K562 (cell line): ENCODE results near the gene PEDS1. TPM values are rescaled to one million over a fixed set of nuclear protein-coding genes. Genes with fewer than 3 reads are reported as not detected.

Experiments used
- ARID2 ChIP-seq: fragments of 450-650 bp; IDR thresholded peaks from 2 replicates; pipeline ENCODE4 v1.6.1; 2017; ENCODE audit warnings: antibody characterized with exemption, mild to moderate bottlenecking
- EP300 ChIP-seq: IDR thresholded peaks from 2 replicates; pipeline ENCODE4 v1.6.1; 2012; ENCODE audit warnings: low read length, improper control_type of control experiment
- LARP7 ChIP-seq: fragments of 450-650 bp; IDR thresholded peaks from 2 replicates; pipeline ENCODE4 v1.6.1; 2016
- MCM3 ChIP-seq: fragments of 450-650 bp; IDR thresholded peaks from 2 replicates; pipeline ENCODE4 v1.6.1; 2016
- SMAD4 ChIP-seq: fragments of 250-450 bp; sonication (Bioruptor Pico); conservative IDR thresholded peaks from 2 replicates; pipeline ENCODE4 v1.8.0; 2021; ENCODE audit warnings: inconsistent platforms, mild to moderate bottlenecking, moderate library complexity
- SP1 ChIP-seq: sonication (generic); formaldehyde crosslinking; IDR thresholded peaks from 2 replicates; pipeline ENCODE4 v1.8.1; 2022; ENCODE audit warnings: mild to moderate bottlenecking, missing genetic modification reagents
- TAF9B ChIP-seq: fragments of 450-650 bp; IDR thresholded peaks from 2 replicates; pipeline ENCODE4 v1.6.1; 2018; ENCODE audit warnings: mild to moderate bottlenecking; ENCODE audit not compliant: partially characterized antibody
- TFAM ChIP-seq: fragments of 250-450 bp; sonication (Bioruptor Pico); conservative IDR thresholded peaks from 2 replicates; pipeline ENCODE4 v1.5.0; 2021; ENCODE audit warnings: mild to moderate bottlenecking, moderate library complexity
- ZNF766 ChIP-seq: fragments of 200-800 bp; sonication (Bioruptor generic); conservative IDR thresholded peaks from 2 replicates; pipeline ENCODE4 v1.6.1; 2016; ENCODE audit warnings: missing genetic modification characterization, missing compliant biosample characterization
- polyA plus RNA-seq, 8 experiments: library from polyadenylated mRNA; depleted of rRNA in 4 of 8; stranded (reverse) in 5 of 8; unstranded in 3 of 8; fragments of >200 nt; fragmentation: Nextera tagmentation in 2 of 8; fragmentation: Illumina TruSeq in 1 of 8; extraction: Ambion mirVana in 2 of 8; extraction: Trizol in 1 of 8; gene quantifications; 2 replicates each; pipeline versions ENCODE4 v1.2.1 to v1.2.3, GENCODE V29; 2011 to 2014; ENCODE audit warnings: inconsistent platforms in 1 of 8, missing spikeins in 1 of 8
- total RNA-seq, 7 experiments: library from RNA; depleted of rRNA in 6 of 7; stranded (reverse); fragments of >200 nt in 6 of 7; fragmentation: Illumina TruSeq in 2 of 7; extraction: Trizol in 2 of 7; gene quantifications; 2 replicates each; pipeline versions ENCODE4 v1.2.1 to v1.2.3, GENCODE V29; 2011 to 2021; ENCODE audit warnings: low replicate concordance in 1 of 7
- TF ChIP-seq, protein P1 (sequence below), 2 experiments: fragments of 450-650 bp; IDR thresholded peaks; 2 replicates each; pipeline ENCODE4 v1.6.1; 2016; ENCODE audit warnings: mild to moderate bottlenecking in 2 of 2, borderline replicate concordance in 1 of 2, low read depth in 1 of 2, moderate library complexity in 1 of 2
- TF ChIP-seq, protein P2 (sequence below): sonication (generic); formaldehyde crosslinking; IDR thresholded peaks from 2 replicates; pipeline ENCODE4 v1.8.1; 2023; ENCODE audit warnings: mild to moderate bottlenecking, missing genetic modification reagents
- TF ChIP-seq, protein P3 (sequence below): sonication (generic); formaldehyde crosslinking; IDR thresholded peaks from 2 replicates; pipeline ENCODE4 v1.8.0; 2022; ENCODE audit warnings: missing genetic modification reagents, mild to moderate bottlenecking, borderline replicate concordance

The PEDS1 gene
- total and polyA plus RNA-seq, 9 of the 15 experiments (the other 6 are each of a cell fraction or from before 2014, with no cell fraction given), result 2.9 to 38.5 (median 24.2) TPM

DNA sequence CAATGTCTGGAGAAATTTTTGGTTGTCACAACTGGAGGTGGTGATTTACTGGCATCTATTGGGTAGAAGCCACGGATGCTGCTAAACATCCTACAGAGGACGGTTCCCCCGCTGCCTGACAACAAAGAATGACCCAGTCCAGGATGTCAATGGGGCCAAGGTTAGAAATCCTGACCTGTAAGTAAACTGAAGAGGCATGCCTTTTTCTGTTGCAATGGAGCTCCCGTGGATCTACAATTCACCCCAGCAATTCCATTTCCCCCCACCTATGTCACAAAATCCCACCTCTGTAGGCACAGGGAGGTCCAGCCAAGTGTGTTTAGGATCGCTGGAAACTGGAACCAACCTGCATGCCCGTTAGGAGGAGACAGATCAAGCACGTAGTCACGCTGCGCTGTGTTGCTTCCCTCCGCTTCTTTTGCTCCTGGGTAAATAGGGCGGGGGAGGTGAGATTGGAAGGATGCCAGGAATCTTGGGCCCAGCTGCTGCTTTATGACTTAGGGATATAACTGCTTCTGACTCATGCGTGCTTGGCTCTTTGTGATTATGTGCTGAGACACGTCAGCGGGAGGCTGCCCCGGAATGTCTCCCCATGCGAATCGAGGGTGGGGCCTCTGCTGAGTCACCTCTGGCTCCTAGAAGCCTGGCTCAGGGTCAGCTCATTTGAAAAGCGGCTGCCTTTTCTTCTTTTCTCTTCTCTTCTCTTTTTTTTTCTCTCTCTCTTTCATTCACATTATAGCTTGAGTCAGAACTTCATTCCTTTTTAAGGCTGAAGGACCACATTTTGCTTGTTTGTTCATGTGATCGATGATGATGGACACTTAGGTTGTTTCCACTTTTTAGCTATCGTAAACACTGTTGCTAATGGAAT is 12.4 kb upstream of the PEDS1 start (continued):
- TF ChIP-seq ZNF766 (CRISPR knock-in tag) (peak; percentile 60), TAF9B (peak; percentile 100), TFAM (CRISPR knock-in tag) (no peak), SP1 (CRISPR knock-in tag) (peak; percentile 73), EP300 (peak; percentile 95), ARID2 (no peak; the same call in 1 of the 2 replicates), SMAD4 (CRISPR knock-in tag) (peak; percentile 88), MCM3 (no peak), LARP7 (no peak)
- TF ChIP-seq, protein P1, sequence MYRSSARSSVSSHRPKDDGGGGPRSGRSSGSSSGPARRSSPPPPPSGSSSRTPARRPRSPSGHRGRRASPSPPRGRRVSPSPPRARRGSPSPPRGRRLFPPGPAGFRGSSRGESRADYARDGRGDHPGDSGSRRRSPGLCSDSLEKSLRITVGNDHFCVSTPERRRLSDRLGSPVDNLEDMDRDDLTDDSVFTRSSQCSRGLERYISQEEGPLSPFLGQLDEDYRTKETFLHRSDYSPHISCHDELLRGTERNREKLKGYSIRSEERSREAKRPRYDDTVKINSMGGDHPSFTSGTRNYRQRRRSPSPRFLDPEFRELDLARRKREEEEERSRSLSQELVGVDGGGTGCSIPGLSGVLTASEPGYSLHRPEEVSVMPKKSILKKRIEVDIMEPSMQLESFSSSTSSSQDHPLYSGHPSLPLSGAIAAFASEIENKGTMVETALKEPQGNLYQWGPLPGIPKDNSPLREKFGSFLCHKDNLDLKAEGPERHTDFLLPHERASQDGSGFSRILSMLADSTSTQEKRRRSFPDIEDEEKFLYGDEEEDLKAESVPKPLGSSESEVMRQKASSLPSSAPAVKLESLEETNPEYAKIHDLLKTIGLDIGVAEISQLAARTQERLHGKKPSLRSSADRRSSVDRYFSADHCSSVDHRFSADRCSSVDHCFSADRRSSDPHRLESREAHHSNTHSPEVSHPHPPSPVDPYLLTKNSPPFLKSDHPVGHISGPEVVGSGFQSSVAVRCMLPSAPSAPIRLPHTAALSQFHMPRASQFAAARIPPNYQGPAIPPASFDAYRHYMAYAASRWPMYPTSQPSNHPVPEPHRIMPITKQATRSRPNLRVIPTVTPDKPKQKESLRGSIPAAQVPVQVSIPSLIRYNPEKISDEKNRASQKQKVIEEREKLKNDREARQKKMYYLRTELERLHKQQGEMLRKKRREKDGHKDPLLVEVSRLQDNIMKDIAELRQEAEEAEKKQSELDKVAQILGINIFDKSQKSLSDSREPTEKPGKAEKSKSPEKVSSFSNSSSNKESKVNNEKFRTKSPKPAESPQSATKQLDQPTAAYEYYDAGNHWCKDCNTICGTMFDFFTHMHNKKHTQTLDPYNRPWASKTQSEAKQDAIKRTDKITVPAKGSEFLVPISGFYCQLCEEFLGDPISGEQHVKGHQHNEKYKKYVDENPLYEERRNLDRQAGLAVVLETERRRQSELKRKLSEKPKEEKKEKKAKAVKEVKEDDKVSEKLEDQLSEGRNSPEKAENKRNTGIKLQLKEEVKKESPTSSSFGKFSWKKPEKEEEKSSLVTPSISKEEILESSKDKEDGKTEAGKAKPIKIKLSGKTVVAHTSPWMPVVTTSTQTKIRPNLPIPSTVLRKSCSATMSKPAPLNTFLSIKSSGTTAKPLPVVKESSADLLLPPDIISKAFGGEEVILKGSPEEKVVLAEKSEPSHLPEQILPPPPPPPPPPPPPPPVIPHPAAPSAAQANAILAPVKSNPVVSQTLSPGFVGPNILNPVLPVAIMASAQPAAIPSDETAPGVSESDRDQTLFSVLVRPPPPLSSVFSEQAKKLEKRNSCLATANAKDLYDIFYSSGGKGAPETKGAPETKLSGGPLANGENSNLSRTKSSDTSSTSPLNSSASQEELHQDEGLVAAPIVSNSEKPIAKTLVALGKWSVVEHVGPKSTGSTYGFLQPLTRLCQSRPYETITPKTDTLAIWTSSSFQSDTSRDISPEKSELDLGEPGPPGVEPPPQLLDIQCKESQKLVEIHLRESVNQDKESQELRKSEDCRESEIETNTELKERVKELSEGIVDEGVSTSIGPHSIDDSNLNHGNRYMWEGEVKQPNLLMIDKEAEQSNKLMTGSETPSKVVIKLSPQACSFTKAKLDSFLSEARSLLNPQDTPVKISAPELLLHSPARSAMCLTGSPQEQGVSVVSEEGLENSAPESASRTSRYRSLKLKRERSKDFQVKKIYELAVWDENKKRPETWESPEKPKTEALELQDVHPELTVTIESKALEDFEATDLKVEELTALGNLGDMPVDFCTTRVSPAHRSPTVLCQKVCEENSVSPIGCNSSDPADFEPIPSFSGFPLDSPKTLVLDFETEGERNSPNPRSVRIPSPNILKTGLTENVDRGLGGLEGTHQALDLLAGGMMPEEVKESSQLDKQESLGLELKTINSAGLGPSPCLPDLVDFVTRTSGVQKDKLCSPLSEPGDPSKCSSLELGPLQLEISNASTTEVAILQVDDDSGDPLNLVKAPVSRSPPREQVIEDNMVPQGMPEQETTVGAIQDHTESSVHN (IDR thresholded peaks at IDR 0.05; ENCODE audit: borderline replicate concordance in 1 of 2, low read depth in 1 of 2), result peak in 1 of 2 experiments; percentile 99; a peak in 2 of 4 replicates
- TF ChIP-seq, protein P2, sequence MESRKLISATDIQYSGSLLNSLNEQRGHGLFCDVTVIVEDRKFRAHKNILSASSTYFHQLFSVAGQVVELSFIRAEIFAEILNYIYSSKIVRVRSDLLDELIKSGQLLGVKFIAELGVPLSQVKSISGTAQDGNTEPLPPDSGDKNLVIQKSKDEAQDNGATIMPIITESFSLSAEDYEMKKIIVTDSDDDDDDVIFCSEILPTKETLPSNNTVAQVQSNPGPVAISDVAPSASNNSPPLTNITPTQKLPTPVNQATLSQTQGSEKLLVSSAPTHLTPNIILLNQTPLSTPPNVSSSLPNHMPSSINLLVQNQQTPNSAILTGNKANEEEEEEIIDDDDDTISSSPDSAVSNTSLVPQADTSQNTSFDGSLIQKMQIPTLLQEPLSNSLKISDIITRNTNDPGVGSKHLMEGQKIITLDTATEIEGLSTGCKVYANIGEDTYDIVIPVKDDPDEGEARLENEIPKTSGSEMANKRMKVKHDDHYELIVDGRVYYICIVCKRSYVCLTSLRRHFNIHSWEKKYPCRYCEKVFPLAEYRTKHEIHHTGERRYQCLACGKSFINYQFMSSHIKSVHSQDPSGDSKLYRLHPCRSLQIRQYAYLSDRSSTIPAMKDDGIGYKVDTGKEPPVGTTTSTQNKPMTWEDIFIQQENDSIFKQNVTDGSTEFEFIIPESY (CRISPR knock-in tag), result 0 out of 2 replicates have a peak, but pooled peaks have one; percentile 20
- TF ChIP-seq, protein P3, sequence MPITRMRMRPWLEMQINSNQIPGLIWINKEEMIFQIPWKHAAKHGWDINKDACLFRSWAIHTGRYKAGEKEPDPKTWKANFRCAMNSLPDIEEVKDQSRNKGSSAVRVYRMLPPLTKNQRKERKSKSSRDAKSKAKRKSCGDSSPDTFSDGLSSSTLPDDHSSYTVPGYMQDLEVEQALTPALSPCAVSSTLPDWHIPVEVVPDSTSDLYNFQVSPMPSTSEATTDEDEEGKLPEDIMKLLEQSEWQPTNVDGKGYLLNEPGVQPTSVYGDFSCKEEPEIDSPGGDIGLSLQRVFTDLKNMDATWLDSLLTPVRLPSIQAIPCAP (CRISPR knock-in tag), result no peak
